Hindlimb muscle (tissue), 1 donor: ENCODE data around the gene REG4. TPM values are rescaled to one million over a fixed set of nuclear protein-coding genes. Genes with fewer than 3 reads are reported as not detected.

Experiments used
- DNase-seq: peaks from one replicate; pipeline ENCODE4 v3.0.0-alpha.2; 2013
- polyA plus RNA-seq: library from polyadenylated mRNA; unstranded; fragments of 120-200 nt; gene quantifications from one replicate; pipeline ENCODE4 v1.2.1, GENCODE V29; 2013; ENCODE audit not compliant: insufficient read length

The REG4 gene
- polyA plus RNA-seq, 1 donor, result not detected

DNA sequence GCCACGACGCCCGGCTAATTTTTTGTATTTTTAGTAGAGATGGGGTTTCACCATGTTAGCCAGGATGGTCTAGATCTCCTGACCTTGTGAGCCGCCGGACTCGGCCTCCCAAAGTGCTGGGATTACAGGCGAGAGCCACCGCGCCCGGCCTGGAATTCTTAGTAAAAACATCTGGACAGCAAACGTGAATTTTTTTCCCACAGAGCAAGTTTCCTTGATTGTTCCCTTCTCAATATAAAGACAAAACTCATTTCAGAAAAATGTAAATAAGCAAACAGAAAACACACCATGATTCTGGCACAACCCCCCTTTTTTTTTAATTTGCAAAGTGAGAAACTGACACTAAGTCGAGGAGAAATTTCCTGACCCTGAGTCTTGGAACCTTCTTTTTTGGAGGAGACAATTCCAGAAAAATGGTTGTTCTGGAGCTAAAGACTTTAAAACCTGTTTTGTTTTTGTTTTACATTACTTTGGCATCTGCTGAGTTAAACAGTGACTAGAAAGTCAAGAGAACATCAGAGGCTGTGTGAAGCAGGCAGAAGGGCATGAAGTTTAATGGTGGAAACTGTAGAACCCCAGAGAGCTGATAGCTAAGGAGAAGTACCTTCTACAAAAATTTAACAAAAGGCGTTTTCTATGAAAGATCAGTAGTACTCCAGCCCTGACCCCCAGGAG, 32.2 kb downstream of the REG4 start:
- DNase-seq, result no peak

DNA sequence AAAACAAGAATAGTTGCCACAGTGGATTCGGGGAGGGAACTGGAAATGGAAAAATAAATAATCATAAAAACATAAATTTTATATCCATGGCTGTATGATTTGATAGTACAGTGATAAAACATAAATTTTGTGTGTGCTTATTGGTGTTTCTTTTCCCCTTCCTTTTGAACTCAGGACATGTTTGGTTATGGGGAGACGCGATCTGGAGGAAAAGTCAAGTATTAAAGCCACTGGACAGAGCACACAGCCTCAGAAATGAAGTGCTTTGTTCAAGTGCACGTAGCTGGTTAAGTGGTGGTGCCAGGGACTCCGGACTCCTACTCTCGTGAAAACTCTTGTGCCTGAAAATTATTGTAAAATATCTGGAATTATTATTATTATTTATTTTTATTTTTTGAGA, 32.9 kb downstream of the REG4 start:
- DNase-seq, result no peak

DNA sequence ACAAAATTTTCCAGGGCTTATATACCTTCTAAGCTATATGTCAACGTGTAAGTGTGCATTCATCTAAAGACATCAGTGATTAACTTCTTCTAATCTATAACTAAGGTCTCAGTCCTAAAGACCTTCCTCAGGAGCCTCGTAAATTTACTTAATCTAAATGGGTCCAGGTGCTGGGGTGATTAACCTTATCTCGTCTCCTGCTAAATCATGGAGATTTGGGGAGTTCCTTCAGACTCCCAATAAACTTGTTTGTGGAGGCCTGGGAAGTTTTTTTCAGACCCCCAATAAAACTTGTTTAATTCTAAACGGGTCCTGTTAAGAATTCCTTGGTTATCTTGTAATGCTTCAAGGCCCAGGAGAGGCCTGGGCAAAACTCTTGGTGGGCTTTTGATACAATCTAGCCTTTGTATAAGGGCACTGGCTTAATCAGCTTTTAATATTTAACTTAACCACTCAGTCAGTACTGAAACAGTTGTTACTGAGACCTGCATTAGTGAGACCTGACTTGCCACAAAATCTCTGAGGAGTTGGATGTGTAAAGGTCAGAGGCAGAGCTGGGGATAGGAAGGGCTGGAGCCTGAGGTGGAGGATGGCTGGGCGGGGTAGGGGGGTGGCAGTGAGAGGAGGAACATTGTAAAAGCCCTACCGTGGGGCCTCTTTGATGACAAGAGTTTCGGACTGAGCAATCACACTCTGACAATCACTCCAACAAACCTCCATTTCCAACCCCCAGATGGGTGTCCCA, 36.3 kb downstream of the REG4 start:
- no peak for DNase-seq

DNA sequence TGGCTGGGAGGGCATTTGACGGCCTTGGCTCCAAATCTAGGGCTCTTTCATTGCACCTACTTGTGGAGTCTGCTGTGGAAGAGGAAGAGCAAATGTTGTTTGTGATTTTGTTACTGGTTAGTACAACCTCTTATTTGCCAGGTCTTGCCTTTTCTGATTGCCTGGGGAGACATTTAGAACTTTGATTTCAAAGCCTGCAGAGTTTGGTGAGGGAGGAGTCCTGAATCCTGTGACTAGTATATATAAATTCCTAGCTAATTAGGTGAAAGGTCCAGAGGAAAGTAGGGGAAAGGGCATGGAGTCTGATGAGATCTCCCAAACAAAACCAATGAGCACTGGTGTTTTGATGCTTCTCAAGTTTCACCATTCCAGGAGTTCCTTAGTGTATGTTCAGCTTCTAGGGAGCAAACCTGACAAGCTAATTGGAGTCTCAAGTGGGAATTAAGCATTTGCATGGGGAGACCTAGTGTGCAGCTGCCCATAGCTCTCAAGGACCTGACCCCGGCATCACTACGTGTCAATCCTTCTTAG, 37.5 kb downstream of the REG4 start:
- no peak for DNase-seq

DNA sequence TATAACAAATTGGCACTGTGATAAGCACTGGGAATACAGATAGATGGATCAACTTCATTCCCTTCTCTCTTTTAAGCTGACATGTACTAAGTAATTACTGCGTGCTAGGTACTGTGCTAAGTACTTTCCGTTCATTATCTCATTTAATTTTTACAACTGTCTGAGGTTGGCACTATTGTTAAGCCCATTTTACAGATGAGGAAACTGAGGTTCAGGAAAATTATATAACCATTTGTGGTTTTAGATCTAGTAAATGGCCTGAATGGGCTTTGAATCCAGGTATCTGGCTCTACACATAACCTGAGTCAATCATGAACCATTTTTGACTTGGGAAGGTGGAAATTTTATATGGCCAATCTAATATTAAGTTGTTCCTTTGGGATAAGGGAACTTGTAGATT, 39.0 kb downstream of the REG4 start:
- DNase-seq, result no peak

DNA sequence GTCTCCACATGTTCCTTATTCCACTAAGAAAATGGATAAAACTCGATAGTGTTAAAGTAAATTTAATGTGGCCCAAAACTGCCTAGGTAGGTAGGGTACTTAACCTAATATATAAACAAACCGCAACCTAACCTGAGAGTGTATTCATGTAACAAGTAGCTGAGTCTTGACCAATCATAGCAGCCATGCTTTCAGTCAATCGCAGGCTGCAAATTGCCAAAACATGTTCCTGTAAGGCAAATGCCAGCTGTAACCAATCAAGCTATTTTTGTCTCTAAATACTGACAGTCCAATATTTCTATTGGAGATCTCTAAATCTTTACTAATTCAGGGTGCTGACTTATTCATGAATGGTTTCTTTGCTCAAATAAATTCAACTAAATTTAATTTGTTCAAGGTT, 39.5 kb downstream of the REG4 start:
- no peak for DNase-seq

DNA sequence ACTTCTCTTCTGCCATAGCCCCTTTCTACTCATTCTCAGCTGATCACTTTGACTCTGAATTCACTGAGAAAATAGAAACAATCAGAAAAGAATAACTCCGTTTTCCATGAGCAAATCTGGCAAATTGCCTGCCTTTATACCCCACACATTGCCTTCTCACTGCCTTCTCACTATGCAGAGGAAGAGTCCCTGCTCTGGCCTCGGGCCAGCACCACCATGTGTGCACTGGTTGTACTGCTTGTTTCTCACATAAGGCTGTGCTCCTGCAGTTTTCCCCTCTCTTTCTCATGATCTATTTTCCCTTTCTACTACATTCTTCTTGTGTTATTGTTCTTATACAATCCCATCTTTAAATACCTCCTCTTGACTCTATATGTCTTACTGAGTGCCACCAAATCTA, 40.2 kb downstream of the REG4 start:
- no peak for DNase-seq

DNA sequence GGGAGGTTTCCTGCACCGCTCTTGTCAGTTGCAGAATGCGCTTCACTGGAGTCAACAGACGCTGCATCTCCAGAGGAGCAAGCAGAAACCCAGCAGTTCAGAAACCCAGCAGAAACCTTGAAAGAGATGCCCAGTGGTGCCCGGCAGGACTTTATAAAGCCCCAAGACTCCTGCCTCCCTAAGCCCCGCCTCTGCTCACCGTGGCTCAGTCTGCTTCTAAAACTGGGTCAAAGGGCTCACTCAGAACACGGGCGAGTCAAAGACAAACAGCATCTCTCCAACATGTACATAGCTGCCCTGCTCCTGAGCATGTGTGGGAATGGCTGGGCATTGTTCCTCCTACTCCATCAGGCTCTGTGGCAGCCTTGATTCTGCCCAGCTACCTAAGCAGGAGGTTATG, 42.5 kb downstream of the REG4 start, which contains the start of gene HMGCS2:
TSS of gene HMGCS2 (minus strand) at position 128 of the 400 bp plus-strand sequence. CDS start at position 67, 61 bp downstream.
- no peak for DNase-seq

DNA sequence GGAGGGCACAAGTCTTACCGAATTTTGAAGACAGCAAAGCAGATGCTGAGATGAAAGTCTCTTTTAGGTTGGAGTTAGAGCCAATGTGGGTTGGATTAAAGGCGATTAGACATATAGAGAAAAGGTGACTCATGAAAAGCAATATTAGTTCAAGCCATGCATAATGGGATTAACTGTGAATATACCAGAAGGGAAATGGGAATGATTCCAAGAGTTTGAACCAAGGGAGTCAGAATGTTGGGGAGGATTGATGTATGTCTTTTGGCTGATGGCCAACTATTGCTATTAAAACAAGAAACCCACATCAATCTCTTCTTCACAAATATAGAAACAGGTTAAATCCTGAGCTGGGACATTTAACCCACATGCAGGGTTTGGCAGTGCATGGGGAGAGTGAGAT, 43.8 kb downstream of the REG4 start:
- no peak for DNase-seq

DNA sequence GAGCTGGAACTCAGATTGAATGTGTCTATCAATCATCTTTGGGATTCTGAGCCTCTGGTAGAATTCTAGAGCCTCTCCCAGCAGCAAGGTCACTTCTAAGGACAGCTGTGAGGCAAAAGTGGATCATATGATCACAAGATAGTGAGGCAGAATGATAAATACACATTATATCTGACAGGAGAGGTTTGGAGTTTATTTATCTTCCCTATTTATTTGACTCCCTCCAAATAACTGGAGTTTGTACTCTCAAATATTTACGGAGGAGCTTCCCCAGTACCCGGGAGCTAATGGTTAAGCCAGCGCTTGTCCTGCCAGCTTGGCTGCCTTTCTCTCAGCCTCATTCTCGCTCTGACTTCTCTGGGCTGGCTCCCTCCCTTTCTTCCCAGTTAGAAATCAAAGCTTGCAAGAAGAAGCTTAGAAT, 44.9 kb downstream of the REG4 start:
- DNase-seq, result no peak

DNA sequence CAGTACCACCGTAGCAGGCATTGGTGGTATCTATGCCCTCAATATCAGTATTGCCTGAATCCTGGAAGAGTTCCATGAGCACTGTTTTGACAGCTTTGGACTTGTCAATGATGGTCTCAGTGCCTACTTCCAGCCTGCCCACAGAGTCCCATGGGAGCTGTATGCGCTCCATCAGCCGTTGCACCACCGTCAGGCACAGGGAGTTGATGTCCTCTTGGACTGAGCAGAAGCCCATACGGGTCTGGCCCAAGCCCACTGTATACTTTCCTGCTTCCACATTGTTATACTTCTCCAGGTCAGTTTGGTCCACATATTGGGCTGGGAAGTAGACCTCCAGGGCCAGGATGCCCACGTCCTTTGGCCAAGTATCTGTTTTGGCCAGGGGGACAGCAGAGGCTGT, 47.0 kb downstream of the REG4 start:
- no peak for DNase-seq

DNA sequence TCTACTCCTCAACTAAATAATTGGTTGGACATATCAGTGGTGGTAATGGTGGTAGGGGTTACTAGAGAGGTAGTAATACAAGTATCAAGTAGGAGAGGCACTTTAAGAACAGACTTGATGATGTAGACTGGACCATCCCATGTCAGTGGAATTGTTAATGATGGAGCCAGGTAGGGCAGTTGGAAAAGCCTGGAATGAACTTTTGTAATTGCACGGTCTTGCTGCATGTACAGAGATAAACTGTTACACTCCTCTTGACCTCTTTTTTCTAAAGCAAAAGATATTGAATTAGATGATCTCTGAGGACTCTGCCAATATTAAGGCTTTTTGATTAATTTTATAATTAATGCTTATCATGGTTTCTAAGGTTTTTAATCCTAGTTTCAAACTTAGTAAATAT, 48.3 kb downstream of the REG4 start:
- DNase-seq, result no peak

DNA sequence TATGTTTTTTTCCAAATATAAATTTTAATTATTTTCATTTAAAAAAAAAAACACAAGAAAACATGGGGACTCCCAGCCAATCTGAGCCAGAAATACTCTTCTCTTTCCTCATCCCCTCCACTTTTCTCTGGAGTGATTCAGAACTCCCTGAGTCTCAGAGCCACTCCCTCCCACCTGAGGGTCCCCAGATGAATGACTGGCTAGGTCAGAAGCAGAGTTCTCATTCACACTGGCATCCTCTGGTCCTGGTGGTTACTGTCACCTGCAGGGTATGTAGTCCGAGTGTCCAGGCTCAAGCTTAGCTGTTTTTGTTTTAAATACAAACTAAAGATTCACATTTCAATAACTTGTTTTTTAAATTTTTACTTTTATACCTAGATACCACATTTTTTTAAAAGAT, 48.9 kb downstream of the REG4 start:
- DNase-seq, result no peak

DNA sequence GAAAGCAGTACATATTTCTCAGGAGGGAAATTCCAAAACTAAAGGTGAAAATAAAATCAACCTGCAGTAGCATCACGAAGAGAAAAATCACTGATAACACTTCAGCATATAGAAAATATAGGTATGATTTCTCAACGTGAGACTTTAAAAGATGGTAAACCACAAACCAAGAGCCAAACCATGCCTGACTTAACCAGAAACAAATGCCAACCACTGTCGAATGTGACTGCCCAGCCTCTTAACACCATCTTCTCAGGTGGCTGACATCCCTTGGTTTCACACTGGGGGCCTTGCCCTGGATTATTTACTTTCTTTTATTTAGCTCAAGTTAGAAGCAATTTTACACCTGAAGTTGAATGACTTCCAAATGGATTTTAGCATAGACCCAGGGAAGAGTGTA, 52.7 kb downstream of the REG4 start:
- no peak for DNase-seq

DNA sequence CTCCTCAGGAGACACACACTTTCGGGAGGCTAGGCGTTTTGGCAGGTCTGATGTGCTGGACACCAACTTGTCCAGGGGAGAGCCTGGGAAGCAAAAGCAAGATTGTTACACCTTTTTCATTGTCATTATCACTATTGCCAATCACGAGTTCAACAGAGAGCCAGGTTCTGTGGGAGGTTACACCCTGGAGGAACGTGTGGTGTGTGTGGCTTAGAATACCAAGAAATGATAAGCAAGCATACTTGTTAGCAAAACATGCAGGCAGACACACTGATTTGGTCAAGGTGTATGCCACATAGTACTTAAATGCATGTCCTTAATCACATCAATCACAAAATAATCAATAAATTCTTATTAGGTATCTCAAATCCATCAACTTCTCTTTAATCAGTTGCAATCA, 58.7 kb downstream of the REG4 start:
- no peak for DNase-seq

DNA sequence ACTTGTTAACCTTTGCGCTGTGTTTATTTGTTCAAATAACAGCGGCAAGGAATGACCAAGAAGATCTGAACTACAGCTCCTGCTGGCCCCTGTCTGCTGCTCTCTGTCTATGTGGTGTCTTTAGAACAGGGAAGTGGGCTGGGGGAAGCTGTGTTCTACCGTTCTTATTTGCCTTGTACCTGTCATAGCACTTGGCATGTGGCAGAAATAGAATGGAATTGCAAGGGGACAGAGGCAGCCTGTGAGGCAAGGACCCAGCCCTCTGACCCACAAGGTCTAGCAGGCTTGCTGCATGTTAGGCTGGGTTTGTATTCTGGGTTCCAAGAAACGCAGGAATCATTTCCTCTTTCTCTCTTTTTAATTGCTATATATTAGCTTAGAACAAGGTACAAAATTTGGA, 63.2 kb downstream of the REG4 start:
- no peak for DNase-seq

DNA sequence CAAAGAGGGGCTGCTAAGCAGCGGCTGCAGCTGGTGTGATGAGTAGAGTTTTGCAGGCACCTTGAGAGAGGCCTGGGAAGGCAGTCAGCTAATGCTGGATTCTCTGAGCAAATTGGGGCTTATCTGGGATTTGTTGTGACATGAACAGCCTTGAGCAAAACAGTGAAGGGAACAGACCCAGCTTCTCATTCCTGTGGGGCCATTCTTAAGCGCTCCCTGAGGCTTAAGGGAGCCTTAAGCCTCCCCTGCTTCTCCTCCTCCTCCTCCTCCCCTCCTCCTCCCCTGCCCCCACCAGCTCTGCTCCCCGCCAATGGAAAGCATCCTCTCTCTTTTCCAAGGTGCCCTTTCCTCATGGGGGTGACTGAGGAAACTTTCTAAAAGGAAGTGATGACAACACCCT, 63.8 kb downstream of the REG4 start:
- no peak for DNase-seq

DNA sequence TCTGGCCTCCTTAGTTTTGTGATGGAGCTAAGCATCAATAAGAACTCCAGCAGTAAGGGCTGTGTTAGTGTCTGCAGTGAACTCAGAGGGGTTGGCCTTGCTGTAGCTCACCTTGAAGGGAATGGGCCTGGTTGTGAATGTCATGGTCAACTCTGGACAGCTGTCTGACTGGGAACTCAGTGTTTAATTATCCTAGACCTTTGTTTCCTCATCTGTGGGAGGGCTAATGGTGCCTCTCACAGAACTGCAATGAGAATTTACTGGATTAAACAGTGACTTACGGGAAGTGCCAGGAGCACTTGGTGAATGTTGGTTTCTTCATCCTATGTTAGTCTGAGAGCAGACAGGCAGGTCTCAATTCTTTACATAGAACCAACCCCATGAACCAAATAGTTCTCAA, 66.2 kb downstream of the REG4 start:
- no peak for DNase-seq

DNA sequence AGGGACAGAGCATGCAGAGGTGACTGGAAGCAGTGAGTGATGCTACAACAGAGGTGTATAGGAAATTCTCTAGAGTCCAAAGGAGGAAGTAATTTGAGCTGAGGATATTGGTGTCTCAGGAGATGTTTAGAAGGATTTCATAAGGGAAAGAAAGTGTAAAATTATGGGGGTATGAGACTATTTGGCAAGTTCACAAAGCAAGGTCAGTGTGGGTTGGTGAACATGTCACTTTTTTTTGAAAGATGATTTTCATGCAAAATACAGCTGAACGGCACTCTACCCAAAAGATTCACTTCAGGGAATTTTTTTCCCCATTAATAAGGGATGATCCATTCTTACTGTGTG, 66.7 kb downstream of the REG4 start:
- DNase-seq, result no peak

Other genes starting within 250 kb of the REG4 start
- gene ZNF697, start 163.2 kb downstream of the REG4 start, polyA plus RNA-seq, result 10.8 TPM
- 54.5 TPM for gene PHGDH, start 99.5 kb downstream of the REG4 start, polyA plus RNA-seq
- gene HMGCS2, start 42.6 kb downstream of the REG4 start, polyA plus RNA-seq, result not detected
- not detected for gene ADAM30, start 85.1 kb upstream of the REG4 start, polyA plus RNA-seq